Body of pancreas (tissue), 4 donors: ENCODE results near the gene ATF2. TPM values are rescaled to one million over a fixed set of nuclear protein-coding genes. Genes with fewer than 3 reads are reported as not detected.
A peak's percentile ranks its signal among the peaks of the same experiment; 100 is the strongest.

Source experiments
- ATAC-seq: fragments of 150-250 bp; one replicate; pipeline ENCODE4 v1.9.1; 2016
- DNase-seq, 4 donors: peaks; one replicate each; pipeline ENCODE4 v3.0.0-alpha.2; 2019
- H3K27ac ChIP-seq, 4 donors: fragments of 200-600 bp; sonication (generic); 1 replicate in 3 of 4; 2 replicates in 1 of 4; pipeline versions ENCODE4 v1.5.1 to v1.6.1; 2016 to 2019; ENCODE audit warnings: mild to moderate bottlenecking in 1 of 4, mixed read lengths in 1 of 4, moderate library complexity in 1 of 4
- H3K27me3 ChIP-seq, 2 donors: fragments of 200-600 bp; sonication (generic); one replicate each; pipeline ENCODE4 v1.6.0; 2016; ENCODE audit warnings: mild to moderate bottlenecking in 1 of 2
- H3K36me3 ChIP-seq, 2 donors: fragments of 200-600 bp; sonication (generic); replicated peaks in 1 of 2; 2 replicates each; pipeline ENCODE4 v1.5.1; 2016; ENCODE audit warnings: low read depth in 2 of 2; ENCODE audit not compliant: insufficient read depth in 1 of 2
- H3K4me1 ChIP-seq: fragments of 200-600 bp; sonication (generic); one replicate; pipeline ENCODE4 v1.6.0; 2016
- H3K4me3 ChIP-seq, 2 donors: fragments of 200-600 bp; sonication (generic); 1 replicate in 1 of 2; 2 replicates in 1 of 2; pipeline ENCODE4 v1.5.1; 2016 to 2019
- H3K9me3 ChIP-seq, 3 donors: fragments of 200-600 bp; sonication (generic); 1 replicate in 2 of 3; 2 replicates in 1 of 3; pipeline ENCODE4 v1.5.1; 2016
- POLR2A ChIP-seq, 3 donors: fragments of 450-650 bp; IDR thresholded peaks; one replicate each; pipeline ENCODE4 v1.6.1; 2016; ENCODE audit warnings: antibody characterized with exemption in 3 of 3, mild to moderate bottlenecking in 2 of 3
- WGBS, 2 donors: methylation state at CpG; one replicate each; pipeline ENCODE4 v1.1.5; 2017; 5-methylcytosine and 5-hydroxymethylcytosine counted together
- intact Hi-C: fragments of 100-400 bp; cut with DNase I; formaldehyde crosslinking; loops from one replicate; pipeline ENCODE4 v1.15.1; 2023
- total RNA-seq, 2 donors: library from RNA; depleted of rRNA; stranded (reverse); fragments of >200 nt; gene quantifications; one replicate each; pipeline ENCODE4 v1.1.0, GENCODE V29; 2016
- TF ChIP-seq, protein P1 (sequence below), 7 experiments: fragments of 450-650 bp in 4 of 7; fragments of 200-600 bp in 3 of 7; sonication (generic) in 3 of 7; IDR thresholded peaks; one replicate each; pipeline ENCODE4 v1.5.1; 2016 to 2019; ENCODE audit warnings: antibody characterized with exemption in 7 of 7

The ATF2 gene
- total RNA-seq, 2 donors from 2014 or later = 24.6 to 48.1 TPM

DNA sequence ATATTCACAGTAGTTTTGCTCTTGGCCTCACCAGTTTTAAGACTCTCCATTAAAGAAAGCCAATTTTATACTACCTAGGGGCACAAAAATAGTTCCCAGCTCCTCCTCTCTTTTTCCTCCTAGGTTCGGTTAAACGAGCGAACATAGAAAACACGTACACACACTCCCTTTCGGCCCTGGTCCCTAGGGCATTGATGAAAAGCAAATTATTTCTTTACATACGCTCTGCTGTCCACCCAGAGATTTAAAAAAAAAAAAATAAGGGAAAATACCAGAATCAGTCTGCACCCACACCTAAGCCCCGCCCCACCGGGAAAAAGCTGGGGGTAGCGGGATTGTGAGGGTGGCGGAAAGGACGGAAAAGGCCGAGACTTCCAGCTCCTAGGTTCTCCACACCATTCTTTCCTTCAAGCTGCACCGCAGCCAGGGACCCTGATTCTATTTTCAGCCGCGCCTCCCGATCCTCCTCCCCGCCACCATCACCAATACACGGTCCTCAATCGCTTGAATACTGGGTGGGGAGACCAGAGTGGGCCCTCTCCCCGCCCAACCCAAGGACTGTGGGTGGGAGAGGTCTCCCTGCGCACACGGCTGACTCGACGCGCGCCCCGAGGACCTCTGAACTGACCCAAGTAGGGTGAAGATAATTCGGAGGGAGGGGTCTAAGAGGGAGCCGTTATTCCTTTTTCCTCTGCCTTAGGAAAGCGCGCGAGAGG is 769 bp downstream of the ATF2 start:
- 0% methylated on average over 26 to 32 of the region's 32 CpGs for WGBS, 2 donors
- no peak for ATAC-seq
- intact Hi-C loops = no loop called here

DNA sequence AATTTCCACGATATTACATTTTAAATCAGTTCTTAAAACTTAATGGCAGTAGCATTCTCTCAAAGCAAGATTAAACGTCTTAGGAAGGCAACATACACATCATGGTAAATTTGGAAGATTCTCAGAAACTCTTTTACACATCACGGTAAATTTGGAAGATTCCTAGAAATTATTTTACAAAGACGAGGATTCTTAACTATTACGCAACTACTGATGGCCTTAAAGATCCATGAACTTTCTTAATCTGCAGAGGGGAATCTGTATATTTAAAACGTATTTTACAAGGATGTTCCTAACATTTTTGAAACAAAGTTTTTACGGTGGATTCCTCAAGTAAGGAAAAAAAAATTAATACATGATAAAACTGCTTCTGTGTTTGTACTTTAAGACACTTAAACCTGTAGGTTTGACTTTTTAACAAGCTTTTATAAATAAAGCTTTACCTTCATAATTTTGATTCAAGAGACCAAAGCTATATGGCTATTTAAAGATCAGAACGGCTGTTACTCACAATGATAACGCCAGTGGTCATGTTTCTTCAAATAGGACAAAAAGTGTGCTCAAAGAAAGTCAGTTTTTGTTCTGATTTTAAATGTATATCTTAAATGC is 1.7 kb downstream of the ATF2 start:
- intact Hi-C loops = no loop called here
- DNase-seq (no peak), ATAC-seq (no peak)
- no peaks in the 10 kb centered on the region for H3K9me3 ChIP-seq
- peaks cover 26% of the 10 kb centered on the region for H3K4me1 ChIP-seq
- TF ChIP-seq, protein P1, sequence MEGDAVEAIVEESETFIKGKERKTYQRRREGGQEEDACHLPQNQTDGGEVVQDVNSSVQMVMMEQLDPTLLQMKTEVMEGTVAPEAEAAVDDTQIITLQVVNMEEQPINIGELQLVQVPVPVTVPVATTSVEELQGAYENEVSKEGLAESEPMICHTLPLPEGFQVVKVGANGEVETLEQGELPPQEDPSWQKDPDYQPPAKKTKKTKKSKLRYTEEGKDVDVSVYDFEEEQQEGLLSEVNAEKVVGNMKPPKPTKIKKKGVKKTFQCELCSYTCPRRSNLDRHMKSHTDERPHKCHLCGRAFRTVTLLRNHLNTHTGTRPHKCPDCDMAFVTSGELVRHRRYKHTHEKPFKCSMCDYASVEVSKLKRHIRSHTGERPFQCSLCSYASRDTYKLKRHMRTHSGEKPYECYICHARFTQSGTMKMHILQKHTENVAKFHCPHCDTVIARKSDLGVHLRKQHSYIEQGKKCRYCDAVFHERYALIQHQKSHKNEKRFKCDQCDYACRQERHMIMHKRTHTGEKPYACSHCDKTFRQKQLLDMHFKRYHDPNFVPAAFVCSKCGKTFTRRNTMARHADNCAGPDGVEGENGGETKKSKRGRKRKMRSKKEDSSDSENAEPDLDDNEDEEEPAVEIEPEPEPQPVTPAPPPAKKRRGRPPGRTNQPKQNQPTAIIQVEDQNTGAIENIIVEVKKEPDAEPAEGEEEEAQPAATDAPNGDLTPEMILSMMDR (IDR thresholded peaks at IDR 0.05) = no peak
- no peak for TF ChIP-seq POLR2A (IDR thresholded peaks at IDR 0.05)
- H3K4me3 ChIP-seq = no peak overlapping the region
- no peak overlapping the region for H3K27ac ChIP-seq
- 44 to 47% methylated on average over 9 of the region's 9 CpGs for WGBS, 2 donors
- H3K27me3 ChIP-seq = no peaks in the 10 kb centered on the region
- H3K36me3 ChIP-seq = no peaks in the 10 kb centered on the region

More for the DNA sequence above, 769 bp downstream of the ATF2 start:
- TF ChIP-seq, protein P1 (IDR thresholded peaks at IDR 0.05) = no peak
- no peak for TF ChIP-seq POLR2A (IDR thresholded peaks at IDR 0.05)
- Histone ChIP-seq H3K27me3 (no peaks in the 10 kb centered on the region), H3K9me3 (no peaks in the 10 kb centered on the region), H3K36me3 (no peaks in the 10 kb centered on the region), H3K27ac (peak overlapping the region; percentile 85 to 92 (median 88)), H3K4me1 (peaks cover 26% of the 10 kb centered on the region), H3K4me3 (peak overlapping the region; percentile 72 to 91)
- DNase-seq = peak; percentile 15 to 48 (median 34)

DNA sequence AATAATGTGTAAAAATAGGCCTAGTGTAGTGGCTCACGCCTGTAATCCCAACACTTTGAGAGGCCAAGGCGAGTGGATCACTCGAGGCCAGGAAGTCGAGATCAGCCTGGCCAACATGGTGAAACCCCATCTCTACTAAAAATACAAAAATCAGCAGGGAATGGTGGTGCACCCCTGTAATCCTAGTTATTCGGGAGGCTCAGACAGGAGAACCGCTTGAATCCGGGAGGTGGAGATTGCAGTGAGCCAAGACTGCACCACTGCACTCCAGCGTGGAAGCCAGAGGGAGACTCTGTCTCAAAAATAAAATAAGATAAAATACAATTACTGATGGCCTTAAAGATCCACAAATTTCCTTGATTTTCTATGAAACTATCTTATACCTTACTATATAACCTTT is 3.8 kb downstream of the ATF2 start:
- Histone ChIP-seq H3K36me3 (no peaks in the 10 kb centered on the region), H3K4me1 (peaks cover 21% of the 10 kb centered on the region), H3K27ac (no peak overlapping the region), H3K4me3 (no peak overlapping the region), H3K9me3 (no peaks in the 10 kb centered on the region), H3K27me3 (no peaks in the 10 kb centered on the region)
- DNase-seq (no peak), ATAC-seq (no peak)
- TF ChIP-seq, protein P1 (IDR thresholded peaks at IDR 0.05) = no peak
- TF ChIP-seq POLR2A (IDR thresholded peaks at IDR 0.05) = no peak
- intact Hi-C loops = no loop called here
- WGBS, 2 donors = 95 to 96% methylated on average over 8 of the region's 8 CpGs

DNA sequence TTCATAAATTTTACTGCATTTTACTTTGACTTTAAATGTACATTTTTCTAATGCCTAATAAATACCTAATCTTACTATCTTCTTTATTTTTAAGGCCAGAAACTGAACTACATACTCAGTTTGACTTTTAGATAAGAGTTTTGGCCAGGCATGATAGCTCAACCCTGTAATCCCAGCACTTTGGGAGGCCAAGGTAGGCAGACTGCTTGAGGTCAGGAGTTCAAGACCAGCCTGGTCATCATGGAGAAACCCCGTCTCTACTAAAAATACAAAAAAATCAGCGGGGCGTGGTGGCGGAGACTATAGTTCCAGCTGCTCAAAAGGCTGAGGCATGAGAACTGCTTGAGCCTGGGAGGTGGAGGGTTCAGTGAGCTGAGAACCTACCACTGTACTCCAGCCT is 9.1 kb downstream of the ATF2 start:
- Histone ChIP-seq H3K36me3 (no peaks in the 10 kb centered on the region), H3K9me3 (no peaks in the 10 kb centered on the region), H3K27me3 (no peaks in the 10 kb centered on the region), H3K27ac (no peak overlapping the region), H3K4me3 (no peak overlapping the region), H3K4me1 (no peaks in the 10 kb centered on the region)
- ATAC-seq (no peak), DNase-seq (no peak)
- intact Hi-C loops = no loop called here
- TF ChIP-seq, protein P1 (IDR thresholded peaks at IDR 0.05) = no peak
- TF ChIP-seq POLR2A (IDR thresholded peaks at IDR 0.05) = no peak
- WGBS, 2 donors = 95 to 99% methylated on average over 4 of the region's 4 CpGs
